Muscle layer of colon (tissue), 2 donors: ENCODE data around the gene ARHGEF28.

ENCODE experiments used
- H3K27ac ChIP-seq: one replicate; pipeline ENCODE4 v1.7.0; 2013; ENCODE audit warnings: low read depth, mild to moderate bottlenecking, low read length, moderate library complexity
- H3K27me3 ChIP-seq, 2 donors: one replicate each; pipeline ENCODE4 v1.7.0; 2013; ENCODE audit warnings: low read length in 2 of 2, mild to moderate bottlenecking in 2 of 2; ENCODE audit not compliant: insufficient read depth in 2 of 2, control insufficient read depth in 1 of 2
- H3K36me3 ChIP-seq: one replicate; pipeline ENCODE4 v1.7.0; 2013; ENCODE audit warnings: mild to moderate bottlenecking, low read length; ENCODE audit not compliant: insufficient read depth
- H3K4me1 ChIP-seq: one replicate; pipeline ENCODE4 v1.7.0; 2013; ENCODE audit warnings: mild to moderate bottlenecking, low read length; ENCODE audit not compliant: insufficient read depth
- H3K4me3 ChIP-seq, 2 donors: one replicate each; pipeline ENCODE4 v1.7.0; 2013; ENCODE audit warnings: low read length in 2 of 2, low read depth in 1 of 2, mild to moderate bottlenecking in 1 of 2, moderate library complexity in 1 of 2
- H3K9ac ChIP-seq: one replicate; pipeline ENCODE4 v1.7.0; 2013; ENCODE audit warnings: low read length
- H3K9me3 ChIP-seq: one replicate; pipeline ENCODE4 v1.7.0; 2013; ENCODE audit warnings: mild to moderate bottlenecking, low read length
- donor health status: abdominal sarcoma.
- donor health status: Adenocarcinoma of cecum.

The ARHGEF28 gene

GRCh38 chr5:73828465-73828864 is 202.5 kb downstream of the ARHGEF28 start:
- Histone ChIP-seq H3K36me3 (no peaks in the 10 kb centered on the region), H3K27me3 (no peaks in the 10 kb centered on the region), H3K27ac (no peak overlapping the region), H3K4me1 (no peaks in the 10 kb centered on the region), H3K4me3 (no peak overlapping the region), H3K9me3 (no peaks in the 10 kb centered on the region), H3K9ac (no peak overlapping the region)

GRCh38 chr5:73830646-73831045 is 204.7 kb downstream of the ARHGEF28 start:
- no peak overlapping the region for H3K9ac ChIP-seq
- H3K4me3 ChIP-seq: no peak overlapping the region
- H3K4me1 ChIP-seq: no peaks in the 10 kb centered on the region
- no peak overlapping the region for H3K27ac ChIP-seq
- H3K36me3 ChIP-seq: no peaks in the 10 kb centered on the region
- no peaks in the 10 kb centered on the region for H3K9me3 ChIP-seq
- no peaks in the 10 kb centered on the region for H3K27me3 ChIP-seq

GRCh38 chr5:73831066-73831465 is 205.1 kb downstream of the ARHGEF28 start:
- H3K36me3 ChIP-seq: no peaks in the 10 kb centered on the region
- no peak overlapping the region for H3K27ac ChIP-seq
- H3K27me3 ChIP-seq: no peaks in the 10 kb centered on the region
- no peak overlapping the region for H3K4me3 ChIP-seq
- no peak overlapping the region for H3K9ac ChIP-seq
- no peaks in the 10 kb centered on the region for H3K9me3 ChIP-seq
- H3K4me1 ChIP-seq: no peaks in the 10 kb centered on the region

- H3K27me3 ChIP-seq: no peaks in the 10 kb centered on the region
- no peak overlapping the region for H3K27ac ChIP-seq
- H3K9ac ChIP-seq: no peak overlapping the region
- no peaks in the 10 kb centered on the region for H3K36me3 ChIP-seq
- H3K4me3 ChIP-seq: no peak overlapping the region
- H3K9me3 ChIP-seq: no peaks in the 10 kb centered on the region
- no peaks in the 10 kb centered on the region for H3K4me1 ChIP-seq
These were observed 208.7 kb downstream of the ARHGEF28 start for GRCh38 chr5:73834693-73835092.

GRCh38 chr5:73835726-73836125 is 209.7 kb downstream of the ARHGEF28 start:
- H3K4me3 ChIP-seq: no peak overlapping the region
- no peaks in the 10 kb centered on the region for H3K9me3 ChIP-seq
- no peak overlapping the region for H3K27ac ChIP-seq
- no peaks in the 10 kb centered on the region for H3K36me3 ChIP-seq
- no peak overlapping the region for H3K9ac ChIP-seq
- no peaks in the 10 kb centered on the region for H3K27me3 ChIP-seq
- no peaks in the 10 kb centered on the region for H3K4me1 ChIP-seq

GRCh38 chr5:73836607-73837006 is 210.6 kb downstream of the ARHGEF28 start:
- H3K9ac ChIP-seq: no peak overlapping the region
- H3K36me3 ChIP-seq: no peaks in the 10 kb centered on the region
- H3K4me3 ChIP-seq: no peak overlapping the region
- no peaks in the 10 kb centered on the region for H3K27me3 ChIP-seq
- H3K9me3 ChIP-seq: no peaks in the 10 kb centered on the region
- H3K27ac ChIP-seq: no peak overlapping the region
- no peaks in the 10 kb centered on the region for H3K4me1 ChIP-seq

- Histone ChIP-seq H3K27me3 (no peaks in the 10 kb centered on the region), H3K9ac (no peak overlapping the region), H3K27ac (no peak overlapping the region), H3K9me3 (no peaks in the 10 kb centered on the region), H3K36me3 (no peaks in the 10 kb centered on the region), H3K4me1 (no peaks in the 10 kb centered on the region), H3K4me3 (no peak overlapping the region)
These were observed 212.9 kb downstream of the ARHGEF28 start for GRCh38 chr5:73838901-73839300.

- no peak overlapping the region for H3K9ac ChIP-seq
- H3K36me3 ChIP-seq: no peaks in the 10 kb centered on the region
- no peaks in the 10 kb centered on the region for H3K27me3 ChIP-seq
- no peak overlapping the region for H3K27ac ChIP-seq
- H3K4me3 ChIP-seq: no peak overlapping the region
- no peaks in the 10 kb centered on the region for H3K4me1 ChIP-seq
- no peaks in the 10 kb centered on the region for H3K9me3 ChIP-seq
These were observed 215.6 kb downstream of the ARHGEF28 start for GRCh38 chr5:73841641-73842040.

GRCh38 chr5:73844165-73844564 is 218.2 kb downstream of the ARHGEF28 start:
- no peaks in the 10 kb centered on the region for H3K27me3 ChIP-seq
- no peaks in the 10 kb centered on the region for H3K9me3 ChIP-seq
- no peaks in the 10 kb centered on the region for H3K4me1 ChIP-seq
- H3K9ac ChIP-seq: no peak overlapping the region
- H3K36me3 ChIP-seq: no peaks in the 10 kb centered on the region
- no peak overlapping the region for H3K4me3 ChIP-seq
- no peak overlapping the region for H3K27ac ChIP-seq

GRCh38 chr5:73851471-73852181 is 225.6 kb downstream of the ARHGEF28 start:
- Histone ChIP-seq H3K4me1 (no peaks in the 10 kb centered on the region), H3K4me3 (no peak overlapping the region), H3K36me3 (no peaks in the 10 kb centered on the region), H3K9ac (no peak overlapping the region), H3K9me3 (no peaks in the 10 kb centered on the region), H3K27ac (no peak overlapping the region), H3K27me3 (no peaks in the 10 kb centered on the region)

- Histone ChIP-seq H3K27ac (no peak overlapping the region), H3K27me3 (no peaks in the 10 kb centered on the region), H3K36me3 (no peaks in the 10 kb centered on the region)
These were observed 227.1 kb downstream of the ARHGEF28 start for GRCh38 chr5:73853091-73853490.

GRCh38 chr5:73856997-73857396 is 231.0 kb downstream of the ARHGEF28 start:
- no peak overlapping the region for H3K4me3 ChIP-seq
- H3K4me1 ChIP-seq: no peaks in the 10 kb centered on the region
- no peaks in the 10 kb centered on the region for H3K36me3 ChIP-seq
- H3K27me3 ChIP-seq: no peaks in the 10 kb centered on the region
- no peak overlapping the region for H3K27ac ChIP-seq
- H3K9me3 ChIP-seq: no peaks in the 10 kb centered on the region
- H3K9ac ChIP-seq: no peak overlapping the region

More at GRCh38 chr5:73853091-73853490, 227.1 kb downstream of the ARHGEF28 start:
- Histone ChIP-seq H3K4me1 (no peaks in the 10 kb centered on the region), H3K4me3 (no peak overlapping the region), H3K9ac (no peak overlapping the region), H3K9me3 (no peaks in the 10 kb centered on the region)
